GM21447 (cell line): Measurements from ENCODE around the gene HECW1.

Experiments used
- ATAC-seq: cut with Tn5 transposase; IDR thresholded peaks from one replicate; pipeline ENCODE4 v1.9.1; 2021; ENCODE audit not compliant: unreplicated experiment

The HECW1 gene

DNA sequence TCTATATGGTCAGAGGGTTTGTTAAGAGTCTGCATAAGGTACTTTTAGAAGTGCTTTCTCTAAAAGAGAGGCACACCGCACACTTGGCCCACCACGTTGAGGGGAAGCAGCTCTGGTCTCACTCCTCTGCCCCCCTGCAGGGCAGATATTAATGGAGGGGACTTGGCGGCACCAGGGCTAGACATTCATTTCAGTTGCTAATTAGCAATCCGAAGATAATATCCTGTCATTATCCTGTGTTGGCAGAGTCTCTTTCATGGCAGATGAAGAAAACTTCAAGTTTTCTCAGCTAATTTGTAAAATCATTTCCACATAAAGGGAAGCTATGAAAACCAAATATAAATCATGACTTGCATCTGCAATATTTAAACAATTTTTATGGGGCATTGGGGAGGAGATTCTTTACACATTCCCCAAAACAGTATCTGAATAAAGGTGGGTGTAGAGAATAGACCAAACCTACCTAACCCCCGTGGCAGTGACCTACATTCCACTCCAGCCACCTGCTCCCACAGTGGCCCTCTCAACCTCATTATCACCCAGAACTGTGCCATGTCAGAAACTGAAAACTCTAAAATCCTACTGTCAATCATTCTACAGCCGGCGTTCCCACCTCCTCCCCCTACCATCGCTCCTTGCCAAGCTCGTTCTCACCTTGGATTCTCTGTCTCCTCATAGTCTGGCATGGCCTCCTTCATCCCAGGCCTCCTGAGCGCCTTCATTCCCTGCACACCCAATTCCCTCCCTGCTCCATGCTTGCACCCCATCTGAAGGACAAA lies 416.3 kb downstream of the HECW1 start:
- ATAC-seq = no peak

DNA sequence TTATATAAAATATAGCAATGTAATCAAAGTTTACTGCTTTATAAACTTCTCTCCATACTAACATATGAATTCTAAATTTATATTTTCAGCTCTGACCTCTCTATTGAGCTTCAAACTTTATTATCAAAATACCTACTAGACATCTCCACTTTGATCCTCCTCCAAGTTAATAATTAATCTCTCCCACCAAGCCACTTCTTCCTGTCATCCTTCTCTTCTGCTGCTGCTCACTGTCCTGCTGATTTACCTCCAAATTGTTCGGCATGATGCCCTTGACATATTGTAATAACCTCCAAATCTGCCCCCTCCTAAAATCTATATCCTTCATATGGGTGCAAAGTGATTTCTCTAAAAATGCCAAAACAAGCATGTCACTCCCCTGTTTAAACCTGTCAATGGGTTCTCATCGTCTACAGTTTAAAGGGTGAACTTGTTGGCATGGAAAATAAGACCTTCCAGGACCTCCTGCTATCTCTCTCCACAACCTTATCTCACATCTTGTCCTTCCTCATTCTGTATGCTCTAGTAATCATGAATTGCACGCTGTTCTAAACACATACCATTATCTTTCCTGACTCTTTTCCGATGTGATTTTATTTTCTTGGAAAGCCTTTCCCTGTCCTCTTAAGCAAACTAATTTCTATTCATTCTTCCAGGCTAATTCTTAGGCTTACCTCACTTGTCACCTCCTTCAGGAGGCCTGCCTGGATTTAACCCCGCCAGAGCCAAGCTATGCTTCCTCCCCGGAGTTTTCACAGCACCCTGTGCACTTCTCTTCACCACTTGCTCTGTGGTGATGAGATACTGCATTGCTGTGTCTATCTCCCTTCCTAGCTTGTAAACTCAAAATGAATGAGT lies 418.3 kb downstream of the HECW1 start:
- ATAC-seq = no peak

DNA sequence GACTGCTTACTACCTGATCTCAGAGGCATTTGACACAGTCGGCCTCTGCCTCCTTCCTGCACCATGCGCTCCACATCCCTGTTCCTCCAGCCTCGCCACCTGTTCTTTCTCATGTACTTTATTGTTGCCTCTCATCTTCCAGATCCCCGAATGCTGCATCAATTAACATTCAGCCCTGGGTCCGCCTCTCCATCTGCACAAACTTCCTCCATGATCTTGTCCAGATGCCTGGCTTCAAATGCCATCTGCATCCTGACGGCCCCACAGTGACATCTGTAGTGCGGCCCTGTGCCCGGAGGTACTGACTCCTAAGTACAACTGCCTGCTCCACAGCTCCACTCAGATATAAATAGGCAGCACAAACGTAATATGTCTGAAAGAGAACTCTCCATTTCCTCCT lies 419.3 kb downstream of the HECW1 start:
- ATAC-seq = no peak

DNA sequence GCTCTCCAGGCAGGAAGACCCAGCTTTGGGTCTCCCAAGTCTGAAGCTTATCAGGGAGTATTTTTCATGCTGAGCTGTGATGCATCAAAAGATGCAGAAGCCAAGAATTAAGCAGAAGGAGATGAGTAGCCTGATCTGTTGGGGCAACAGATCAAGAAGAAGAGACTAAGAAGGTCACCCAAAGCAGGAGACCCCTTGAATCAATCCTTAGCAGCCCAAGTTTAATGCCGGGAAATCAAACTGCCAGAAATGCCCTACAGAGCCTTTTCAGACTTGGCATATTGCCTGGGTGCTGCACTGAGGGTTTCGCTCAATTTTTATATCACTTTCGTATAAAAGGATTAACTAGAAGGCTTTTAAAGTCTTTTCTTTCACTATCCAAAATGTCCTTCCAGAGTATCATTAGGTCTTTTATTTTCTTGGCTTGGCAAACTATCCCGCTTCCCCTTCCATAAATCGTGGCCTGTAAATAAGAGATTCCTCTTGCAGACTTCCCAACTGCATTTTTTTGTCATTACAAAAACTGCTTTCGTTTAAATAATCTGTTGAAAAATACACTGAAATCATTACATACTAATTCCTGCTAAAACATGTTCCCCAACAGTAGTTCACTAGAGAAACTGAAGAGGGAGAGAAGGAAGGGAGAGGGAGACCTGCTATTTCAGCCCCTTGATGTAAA lies 421.5 kb downstream of the HECW1 start:
- no peak for ATAC-seq

DNA sequence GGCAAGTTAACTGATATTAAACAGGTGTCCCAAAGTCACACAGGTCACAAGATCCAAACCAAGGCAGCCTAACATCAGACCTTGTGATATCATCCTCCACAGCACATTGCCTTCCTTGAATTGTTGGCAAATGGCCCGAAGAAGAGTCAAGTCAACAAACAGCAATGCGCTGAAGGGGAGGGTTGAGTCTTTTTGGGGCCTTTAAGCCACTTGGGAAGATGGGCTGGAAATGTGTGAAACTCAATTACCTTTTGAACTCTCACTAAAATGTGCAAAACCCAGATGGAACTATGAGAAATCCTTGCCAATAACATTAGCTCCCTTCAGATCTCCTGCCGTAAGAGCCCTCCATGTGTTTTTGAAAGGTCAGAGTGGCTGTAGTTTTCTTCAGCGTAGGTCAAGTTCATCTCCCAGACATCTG lies 422.6 kb downstream of the HECW1 start:
- ATAC-seq = no peak

DNA sequence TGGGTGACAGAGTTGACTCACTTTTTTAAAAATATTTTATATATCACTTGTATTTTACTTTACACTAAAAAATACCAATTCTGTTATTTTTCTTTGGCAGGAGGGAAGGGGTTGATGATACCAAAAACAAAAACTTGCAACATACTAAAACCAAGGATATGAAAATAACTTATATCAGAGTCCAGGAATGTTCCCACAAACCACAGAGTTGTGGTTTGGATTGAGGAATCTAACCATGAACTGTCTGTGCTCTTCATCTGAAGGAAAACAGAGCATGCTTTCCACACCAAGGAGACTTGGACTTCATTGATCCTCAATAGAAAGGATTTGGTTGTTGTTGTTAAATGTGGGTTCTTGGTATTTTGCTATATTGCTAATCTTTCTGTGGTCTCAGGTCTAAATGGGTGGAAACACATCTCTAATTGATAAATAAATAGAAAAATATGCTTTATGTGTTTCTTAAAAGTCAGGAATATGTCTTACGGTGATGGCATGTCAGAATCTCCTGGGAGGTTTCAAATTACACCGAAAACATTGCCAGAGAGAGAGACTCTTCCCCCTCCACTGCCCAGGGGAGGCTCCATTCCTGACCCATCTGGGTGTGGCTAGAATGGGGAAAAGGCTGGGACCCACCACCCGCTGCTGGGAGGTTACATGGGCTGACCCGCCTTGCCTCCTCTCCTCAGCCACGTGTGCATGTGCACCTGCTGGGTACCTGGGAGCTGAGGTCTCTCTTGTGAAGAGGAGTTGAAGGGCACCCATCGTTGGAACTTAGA lies 423.6 kb downstream of the HECW1 start:
- ATAC-seq = no peak

DNA sequence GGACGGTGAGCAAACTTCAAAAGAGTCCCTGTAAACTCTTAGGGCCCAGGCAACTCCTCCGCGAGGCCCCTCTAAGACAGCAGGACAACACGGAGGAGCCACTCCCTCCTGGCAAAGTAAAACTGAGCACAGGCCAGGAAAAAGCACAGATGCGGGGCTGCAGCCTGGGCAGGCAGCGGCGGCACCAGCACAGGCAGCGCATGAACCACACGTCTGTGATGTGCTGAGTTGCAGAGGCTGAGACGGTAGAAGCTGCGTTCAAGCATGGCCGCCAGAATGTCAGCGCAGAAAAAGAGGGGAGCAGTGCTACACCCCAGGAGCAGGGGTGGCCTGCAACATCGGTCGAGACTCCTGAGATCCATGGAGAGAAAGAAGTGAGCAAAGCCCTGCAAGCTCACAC lies 424.3 kb downstream of the HECW1 start:
- no peak for ATAC-seq

DNA sequence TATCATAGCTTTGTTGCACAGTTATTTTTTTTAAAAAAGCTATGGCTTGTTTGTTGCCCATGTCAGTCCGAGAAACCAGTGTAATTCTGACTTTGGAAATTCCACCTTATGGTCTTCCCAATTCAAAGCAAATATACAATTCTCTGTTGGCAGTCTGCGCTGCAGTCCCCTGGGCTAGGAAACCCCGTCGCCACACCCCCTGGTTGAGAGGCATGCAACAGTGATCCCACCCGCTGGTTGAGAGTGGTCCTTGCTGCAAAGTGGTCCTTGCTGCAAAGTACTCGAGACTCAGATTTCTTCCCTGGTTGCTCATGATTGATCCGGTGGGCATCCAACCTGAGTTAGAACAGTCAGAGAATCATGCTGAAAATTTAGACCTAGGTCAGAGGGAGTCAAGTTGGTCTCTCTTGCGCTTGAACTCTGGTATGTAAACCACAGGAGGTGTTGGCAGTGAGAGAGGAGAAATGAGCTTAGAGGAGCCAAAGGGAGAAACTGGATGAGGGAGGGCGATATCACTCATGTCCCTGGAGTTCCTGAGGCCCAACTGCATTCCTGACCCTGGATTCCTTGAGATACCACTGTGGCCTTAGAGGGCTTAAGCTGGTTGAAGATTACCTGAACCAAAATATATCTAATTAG lies 425.4 kb downstream of the HECW1 start:
- no peak for ATAC-seq

DNA sequence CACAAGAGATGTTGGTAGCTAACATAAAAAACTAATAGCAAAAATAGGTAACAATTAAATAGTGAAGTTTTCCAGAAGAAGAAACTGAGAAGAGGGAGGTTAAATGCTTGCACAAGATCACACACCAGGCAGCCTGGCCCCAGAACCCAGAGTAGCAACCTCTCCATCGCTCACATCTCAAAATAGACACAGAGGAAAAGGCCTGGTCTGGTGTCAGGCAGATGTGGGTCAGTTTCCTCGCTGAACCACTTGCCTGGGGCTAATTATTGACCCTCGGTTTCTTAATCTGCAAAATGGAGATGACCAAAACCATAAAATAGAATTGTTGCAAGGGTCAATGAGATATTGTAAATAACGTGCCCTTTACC lies 425.9 kb downstream of the HECW1 start:
- ATAC-seq = no peak

DNA sequence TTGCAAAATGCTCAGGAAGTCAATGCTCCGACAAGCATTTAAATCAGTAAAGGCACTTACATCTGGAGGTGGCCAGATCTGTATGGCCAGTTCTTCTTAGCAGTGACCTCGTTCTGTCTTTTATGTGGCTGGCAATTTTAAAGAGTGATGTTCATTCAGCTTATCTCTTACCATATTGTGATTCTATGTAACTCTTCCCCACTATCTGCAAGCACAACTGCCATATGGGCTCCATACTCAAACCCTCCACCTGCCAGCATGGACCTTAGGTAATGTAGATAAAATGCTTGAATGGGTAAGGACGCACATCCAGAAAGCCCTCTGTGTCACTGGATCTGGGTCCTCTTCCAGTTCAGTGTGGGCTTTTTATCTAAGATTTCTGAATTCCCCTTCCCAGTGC lies 428.0 kb downstream of the HECW1 start:
- ATAC-seq = no peak

DNA sequence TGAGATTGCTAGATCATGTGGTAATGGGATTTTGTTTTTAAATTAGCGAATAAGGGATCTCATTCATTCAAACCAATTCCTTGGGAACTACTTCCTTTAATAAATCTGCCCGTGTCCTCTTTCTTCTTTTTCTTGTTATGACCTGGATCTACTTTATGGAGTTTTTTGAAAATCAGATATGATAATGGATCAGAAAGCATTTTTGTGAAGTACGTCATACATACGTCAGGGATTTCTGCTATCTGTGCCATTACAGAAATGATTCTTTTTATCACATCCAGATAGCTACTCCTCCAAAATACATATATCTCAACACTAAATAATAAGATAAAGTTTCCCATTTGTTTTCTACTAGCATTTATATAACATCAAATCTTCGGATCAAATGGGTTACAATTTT lies 430.3 kb downstream of the HECW1 start:
- no peak for ATAC-seq

DNA sequence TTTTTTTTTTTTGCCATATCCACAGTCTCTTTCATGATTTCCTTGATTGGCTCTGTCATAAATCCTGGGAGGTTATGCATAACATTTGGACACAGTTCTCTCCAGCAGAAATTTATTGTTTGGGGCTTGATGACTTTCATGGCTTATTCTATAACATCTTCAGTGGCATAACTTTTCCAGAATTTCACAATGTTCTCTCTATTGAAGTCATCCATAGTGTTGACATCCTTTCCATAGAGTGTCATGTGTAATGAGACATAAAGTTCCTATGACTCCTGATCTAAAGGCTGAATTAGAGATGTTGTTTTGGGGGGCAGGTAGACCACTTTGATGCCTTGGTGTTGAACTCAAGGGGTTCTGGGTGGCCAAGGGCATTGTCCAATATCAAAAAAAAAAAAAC lies 433.8 kb downstream of the HECW1 start:
- no peak for ATAC-seq

DNA sequence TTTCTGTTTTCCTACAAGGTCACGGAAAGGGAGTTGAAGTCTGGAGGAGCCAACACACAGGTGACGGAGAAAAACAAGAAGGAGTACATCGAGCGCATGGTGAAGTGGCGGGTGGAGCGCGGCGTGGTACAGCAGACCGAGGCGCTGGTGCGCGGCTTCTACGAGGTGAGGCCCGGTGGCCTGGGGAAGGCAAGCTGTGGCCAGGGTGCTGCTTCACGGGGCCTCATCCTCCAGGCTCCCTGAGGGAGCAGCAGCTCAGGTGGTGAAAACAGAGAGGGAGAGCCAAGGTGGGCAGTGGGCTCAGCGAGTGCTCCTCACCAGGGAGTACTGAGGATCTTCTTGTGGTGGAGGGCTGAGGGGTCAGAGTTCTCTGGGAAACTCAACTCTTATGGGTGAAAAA lies 438.0 kb downstream of the HECW1 start:
- no peak for ATAC-seq

DNA sequence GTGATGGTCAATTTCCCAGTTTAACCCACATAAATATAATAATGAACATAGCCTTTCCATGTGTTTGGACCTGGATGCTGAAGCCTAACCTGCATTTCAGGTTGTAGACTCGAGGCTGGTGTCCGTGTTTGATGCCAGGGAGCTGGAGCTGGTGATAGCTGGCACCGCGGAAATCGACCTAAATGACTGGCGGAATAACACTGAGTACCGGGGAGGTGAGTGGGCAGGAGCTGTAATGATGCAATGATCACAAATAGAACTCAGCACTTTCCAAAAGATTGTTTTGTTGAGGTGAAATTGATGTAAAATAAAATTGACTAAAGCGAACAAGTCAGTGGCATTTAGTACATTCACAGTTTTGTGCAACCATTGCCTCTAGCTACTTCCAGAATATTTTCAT lies 439.7 kb downstream of the HECW1 start:
- no peak for ATAC-seq

DNA sequence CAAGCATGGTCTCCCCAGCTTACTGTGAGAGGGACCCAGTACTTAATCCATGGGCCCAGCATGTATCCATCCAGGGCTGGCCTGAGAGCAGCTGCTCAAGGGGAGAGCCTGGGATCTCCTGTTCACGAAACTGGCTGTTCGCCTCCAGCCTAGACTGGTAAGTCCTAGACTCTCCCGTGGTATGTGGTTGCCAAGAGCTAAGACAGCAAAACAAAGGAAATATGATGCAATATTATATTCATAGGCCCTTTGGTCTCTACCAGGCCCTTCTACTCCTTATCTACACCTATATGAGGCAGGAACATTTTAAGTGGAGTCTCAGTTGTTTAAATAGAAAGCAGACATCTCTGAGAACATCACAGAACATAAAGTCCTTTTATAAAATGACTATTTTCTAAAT lies 441.6 kb downstream of the HECW1 start:
- no peak for ATAC-seq

DNA sequence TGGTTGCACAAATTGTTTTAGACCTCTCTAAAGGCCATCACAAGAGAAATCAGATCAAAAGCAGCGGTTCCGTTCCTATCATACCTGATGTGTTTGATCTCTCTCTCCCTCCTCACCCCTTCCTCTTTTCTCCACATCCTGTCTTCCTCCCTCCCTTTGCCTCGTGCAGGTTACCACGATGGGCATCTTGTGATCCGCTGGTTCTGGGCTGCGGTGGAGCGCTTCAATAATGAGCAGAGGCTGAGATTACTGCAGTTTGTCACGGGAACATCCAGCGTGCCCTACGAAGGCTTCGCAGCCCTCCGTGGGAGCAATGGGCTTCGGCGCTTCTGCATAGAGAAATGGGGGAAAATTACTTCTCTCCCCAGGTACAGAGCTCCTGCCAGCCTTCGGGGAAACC lies 442.0 kb downstream of the HECW1 start:
- ATAC-seq = no peak

DNA sequence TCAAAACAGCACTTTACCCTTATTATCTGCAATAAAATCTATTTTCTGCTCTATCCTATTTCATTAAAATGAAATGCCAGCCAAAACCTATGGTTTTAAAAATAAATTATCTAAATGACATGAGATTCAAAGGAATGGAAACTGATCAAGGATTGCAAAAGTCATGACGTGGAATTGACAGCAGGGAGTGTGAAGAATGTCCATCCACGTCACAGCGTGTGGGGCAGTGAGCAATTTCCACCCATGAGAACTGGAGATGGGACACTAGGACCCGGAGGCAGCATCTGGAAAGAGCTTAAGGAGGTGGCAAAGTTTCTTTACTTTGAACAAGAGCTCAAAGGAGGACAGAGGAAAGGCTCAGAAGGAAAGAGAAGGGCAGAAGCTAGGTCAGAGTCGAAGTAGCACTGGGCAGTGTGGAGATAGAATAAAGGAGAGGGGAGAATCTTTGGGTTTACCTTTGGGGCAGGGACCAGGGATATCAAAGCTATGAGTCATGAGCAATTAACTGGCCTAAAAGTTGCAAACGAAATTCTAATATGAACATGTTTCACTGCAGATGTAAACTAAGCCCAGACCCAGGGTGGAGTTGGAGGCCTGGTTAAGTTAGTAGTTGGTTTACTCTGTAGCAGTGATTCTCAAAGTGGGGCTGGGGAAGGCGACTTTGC lies 445.5 kb downstream of the HECW1 start:
- ATAC-seq = no peak

DNA sequence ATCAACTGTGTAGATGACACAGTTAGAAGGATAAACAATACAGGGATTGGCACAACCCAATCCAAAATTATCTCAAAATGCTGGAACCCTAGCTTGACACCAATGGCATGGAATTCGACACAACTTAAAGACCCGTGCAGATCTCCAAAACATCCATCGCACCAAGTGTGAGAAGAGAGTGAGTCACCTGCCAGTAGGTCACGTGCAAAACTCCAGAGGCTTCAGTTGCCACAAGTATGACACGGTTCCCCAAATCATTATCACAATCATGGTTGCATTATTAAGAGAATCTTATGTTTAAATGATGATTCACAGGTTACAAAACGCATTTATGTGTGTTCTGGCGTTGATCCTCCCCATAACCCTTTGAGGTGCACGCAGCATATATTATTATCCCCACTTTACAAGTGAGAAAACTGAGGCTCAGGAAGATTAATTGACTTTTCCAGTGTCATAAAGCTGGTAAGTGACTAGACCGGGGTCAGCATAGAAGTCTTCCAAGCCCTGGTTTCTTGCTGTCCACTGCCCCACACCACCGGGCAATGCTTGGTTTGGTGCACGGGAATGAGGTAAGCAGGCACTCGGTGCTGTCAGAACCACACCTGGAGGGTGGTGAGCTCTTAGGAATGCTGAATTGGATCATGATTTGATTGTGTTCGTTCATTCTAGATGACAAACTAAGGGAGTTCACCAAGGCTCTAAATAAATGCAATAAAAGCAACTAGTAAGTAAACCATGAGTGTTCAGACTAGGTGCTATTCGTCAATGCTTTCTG lies 446.9 kb downstream of the HECW1 start:
- no peak for ATAC-seq

DNA sequence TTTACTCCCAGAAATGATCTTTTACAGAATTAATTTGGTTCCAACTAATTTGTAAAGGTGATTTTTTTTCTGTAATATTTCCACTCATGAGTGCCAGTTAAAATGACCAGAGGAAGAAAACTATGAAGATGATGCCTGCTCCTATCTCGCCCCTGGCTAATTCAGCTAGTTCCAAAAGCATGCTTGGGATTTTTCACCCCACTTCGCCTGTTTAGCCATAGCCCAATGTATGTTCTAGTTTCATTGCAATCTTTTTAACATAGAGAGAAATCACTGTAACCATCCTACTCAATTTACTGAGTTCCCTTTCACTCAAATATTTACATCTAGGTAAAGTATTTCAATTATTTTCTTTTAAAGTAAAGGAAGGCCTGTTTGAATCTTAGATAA lies 447.5 kb downstream of the HECW1 start:
- ATAC-seq = no peak
